GM10248 (cell line): ENCODE results near the gene PIH1D1.
A peak's percentile ranks its signal among the peaks of the same experiment; 100 is the strongest.

Experiments
- CTCF ChIA-PET: fragments of 300-600 bp; sonication (Branson Sonifier 250); formaldehyde crosslinking; extraction: SDS; loops from one replicate; lab custom pipeline; 2021; ENCODE audit warnings: antibody characterized with exemption; lab: Yijun Ruan, JAX
- POLR2A ChIA-PET: fragments of 350-650 bp; sonication (Branson Sonifier 250); formaldehyde crosslinking; extraction: SDS; loops from one replicate; lab custom pipeline; 2020; ENCODE audit warnings: antibody characterized with exemption; lab: Yijun Ruan, JAX
- DNase-seq: peaks from one replicate; pipeline ENCODE4 v3.0.0; 2012; ENCODE audit errors: extremely low spot score
- TF ChIP-seq, protein P1 (sequence below): IDR thresholded peaks from 2 replicates; pipeline ENCODE4 v1.5.1; 2012; ENCODE audit warnings: mild to moderate bottlenecking, low read depth; ENCODE audit errors: extremely low read depth, missing control alignments, control extremely low read depth

PIH1D1 gene

DNA sequence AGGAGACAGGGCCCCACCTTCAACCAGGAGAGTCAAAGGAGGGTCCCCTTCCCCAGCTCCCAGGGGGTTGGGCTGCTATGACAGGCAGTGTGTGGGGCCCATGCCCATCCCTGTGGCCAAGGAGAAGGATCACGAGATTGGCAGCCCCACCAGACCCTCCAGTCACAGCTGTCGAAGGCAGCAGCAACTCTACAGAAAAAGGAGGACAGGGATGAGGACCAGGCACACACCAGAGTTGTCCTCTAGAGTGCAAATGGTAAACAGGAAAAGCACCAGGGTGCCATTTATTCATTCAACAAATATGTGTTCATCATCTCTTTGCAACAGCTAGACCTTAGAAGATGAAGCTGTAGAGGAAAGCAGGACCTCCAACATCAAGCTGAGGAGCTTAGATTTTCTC, 32.4 kb downstream of the PIH1D1 start:
- POLR2A ChIA-PET: no interaction called here

DNA sequence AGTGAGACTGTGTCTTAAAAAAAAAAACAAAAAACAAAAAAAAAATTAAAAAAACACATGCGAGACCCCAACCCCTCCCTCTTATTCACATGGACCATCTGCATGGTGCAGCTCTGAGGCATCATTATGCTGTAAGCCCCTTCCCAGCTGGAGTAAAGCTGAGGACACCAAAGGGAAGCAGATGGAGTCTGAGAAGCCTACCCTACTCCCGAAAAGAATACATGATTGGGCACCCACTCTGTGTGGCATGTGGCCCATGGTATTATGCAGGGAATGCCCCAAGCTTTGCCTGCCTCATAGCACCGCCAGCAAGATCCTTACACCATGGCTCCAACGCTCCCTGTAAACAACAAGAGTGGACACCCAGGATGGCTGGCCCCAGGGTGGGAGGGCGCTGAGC, 33.1 kb downstream of the PIH1D1 start:
- DNase-seq: no peak
- TF ChIP-seq, protein P1, sequence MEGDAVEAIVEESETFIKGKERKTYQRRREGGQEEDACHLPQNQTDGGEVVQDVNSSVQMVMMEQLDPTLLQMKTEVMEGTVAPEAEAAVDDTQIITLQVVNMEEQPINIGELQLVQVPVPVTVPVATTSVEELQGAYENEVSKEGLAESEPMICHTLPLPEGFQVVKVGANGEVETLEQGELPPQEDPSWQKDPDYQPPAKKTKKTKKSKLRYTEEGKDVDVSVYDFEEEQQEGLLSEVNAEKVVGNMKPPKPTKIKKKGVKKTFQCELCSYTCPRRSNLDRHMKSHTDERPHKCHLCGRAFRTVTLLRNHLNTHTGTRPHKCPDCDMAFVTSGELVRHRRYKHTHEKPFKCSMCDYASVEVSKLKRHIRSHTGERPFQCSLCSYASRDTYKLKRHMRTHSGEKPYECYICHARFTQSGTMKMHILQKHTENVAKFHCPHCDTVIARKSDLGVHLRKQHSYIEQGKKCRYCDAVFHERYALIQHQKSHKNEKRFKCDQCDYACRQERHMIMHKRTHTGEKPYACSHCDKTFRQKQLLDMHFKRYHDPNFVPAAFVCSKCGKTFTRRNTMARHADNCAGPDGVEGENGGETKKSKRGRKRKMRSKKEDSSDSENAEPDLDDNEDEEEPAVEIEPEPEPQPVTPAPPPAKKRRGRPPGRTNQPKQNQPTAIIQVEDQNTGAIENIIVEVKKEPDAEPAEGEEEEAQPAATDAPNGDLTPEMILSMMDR: no peak
- ChIA-PET CTCF (interaction anchor here (1.8 to 3.5 kb wide), 4 partner anchors 9 to 27 kb away, joined by 4 to 21 read pairs (median 10); no protein-coding TSS in a partner anchor), POLR2A (no interaction called here)

More for the DNA sequence above, 32.4 kb downstream of the PIH1D1 start:
- TF ChIP-seq, protein P1: no peak
- CTCF ChIA-PET: interaction anchor here (1.1 to 3.5 kb wide), 7 partner anchors 8 to 324 kb away, joined by 3 to 21 read pairs (median 7); no protein-coding TSS in a partner anchor
- no peak for DNase-seq

DNA sequence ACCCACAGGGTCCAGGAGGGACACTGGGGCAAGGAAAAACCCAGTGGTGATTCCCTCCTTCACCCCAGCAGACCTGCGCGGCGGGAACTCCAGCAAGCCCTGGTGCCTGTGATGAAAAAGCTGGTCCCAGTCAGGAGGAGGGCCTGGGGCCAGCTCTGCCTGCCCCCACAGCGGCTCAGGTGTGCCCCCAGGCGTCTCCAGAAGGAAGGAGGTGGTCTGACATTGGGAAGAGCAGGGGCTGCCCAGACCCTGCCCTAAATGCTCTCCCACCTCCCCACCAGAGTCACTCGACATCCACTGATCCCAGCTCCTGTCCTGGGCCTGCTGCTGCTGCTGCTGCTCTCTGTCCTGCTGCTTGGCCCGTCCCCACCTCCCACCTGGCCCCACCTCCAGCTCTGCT, 34.5 kb downstream of the PIH1D1 start:
- TF ChIP-seq, protein P1: no peak
- POLR2A ChIA-PET: no interaction called here
- CTCF ChIA-PET: interaction anchor here (1.1 to 2.6 kb wide), 6 partner anchors 10 to 59 kb away, joined by 3 to 11 read pairs (median 4); no protein-coding TSS in a partner anchor
- DNase-seq: no peak

DNA sequence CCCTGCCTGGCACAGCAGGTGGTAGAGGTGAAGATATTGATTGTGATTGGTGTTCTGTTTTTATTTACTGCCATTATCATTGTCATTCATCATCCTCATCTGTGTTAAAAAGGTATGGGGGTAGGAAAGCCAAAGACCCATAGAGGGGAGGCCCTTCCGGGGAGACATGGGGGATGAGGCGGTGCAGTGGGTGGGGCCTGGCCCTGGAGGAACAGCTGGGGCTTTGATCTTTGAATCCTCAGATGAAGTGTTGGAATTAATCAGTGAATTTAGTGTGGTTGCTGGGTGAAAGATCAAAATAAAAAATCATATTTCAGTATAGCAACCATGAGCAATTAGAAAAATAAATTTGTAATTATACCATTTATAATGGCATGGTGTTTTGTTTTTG, 35.8 kb downstream of the PIH1D1 start:
- POLR2A ChIA-PET: no interaction called here
- TF ChIP-seq, protein P1: no peak
- DNase-seq: no peak
- CTCF ChIA-PET: interaction anchor here (0.9 to 1.2 kb wide), 5 partner anchors 12 to 115 kb away, joined by 3 to 4 read pairs (median 3); no protein-coding TSS in a partner anchor

DNA sequence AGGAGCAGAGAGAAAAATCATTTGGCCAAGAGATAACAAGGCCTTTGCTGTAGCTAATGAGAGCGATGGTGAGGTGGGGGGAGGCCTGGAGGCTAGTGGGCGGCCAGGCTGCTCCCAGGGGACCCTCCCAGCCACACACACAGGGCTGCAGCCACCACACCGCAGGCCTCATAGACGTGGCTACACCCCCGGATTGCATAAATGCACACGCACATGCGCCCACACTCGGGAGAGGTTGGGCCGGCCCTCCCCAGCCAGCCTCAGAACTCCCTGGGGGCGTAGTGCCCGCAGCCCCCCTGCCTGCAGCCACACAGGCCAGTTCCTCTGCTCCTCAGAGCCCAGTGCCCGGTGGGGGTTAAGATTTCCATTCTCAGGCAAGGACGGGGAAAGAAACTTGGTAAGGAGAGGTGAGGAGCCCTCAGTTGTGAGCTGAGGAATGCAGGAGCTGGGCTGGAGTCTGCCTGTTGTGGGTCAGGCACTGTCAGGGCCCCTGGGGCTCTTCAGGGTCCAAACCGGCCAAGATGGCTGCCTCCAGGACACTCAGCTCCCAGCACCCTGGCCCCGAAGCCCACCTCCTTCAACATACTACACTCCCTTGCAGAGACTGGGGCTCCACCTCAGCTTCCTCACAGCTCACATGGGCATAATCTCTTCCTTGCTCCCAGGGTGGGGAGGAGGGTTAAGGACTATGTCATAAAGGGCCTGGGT, 36.4 kb downstream of the PIH1D1 start:
- TF ChIP-seq, protein P1: no peak
- ChIA-PET POLR2A (no interaction called here), CTCF (interaction anchor here (0.9 to 2.0 kb wide), 5 partner anchors 22 to 114 kb away, joined by 3 to 14 read pairs (median 3); no protein-coding TSS in a partner anchor)
- DNase-seq: peak; percentile 79

GRCh38 chr19:49414256-49414655, 37.4 kb downstream of the PIH1D1 start:
- CTCF ChIA-PET: interaction anchor here (1.2 to 2.0 kb wide), 2 partner anchors 23 to 28 kb away, joined by 3 to 14 read pairs; no protein-coding TSS in a partner anchor
- POLR2A ChIA-PET: no interaction called here
- no peak for DNase-seq

More at GRCh38 chr19:49414256-49414655, 37.4 kb downstream of the PIH1D1 start:
- TF ChIP-seq, protein P1: no peak
